Measurements from ENCODE around the gene WIZ. TPM values are rescaled to one million over a fixed set of nuclear protein-coding genes. Genes with fewer than 3 reads are reported as not detected.

WIZ gene
- total and polyA plus RNA-seq, 9 of the 15 experiments (the other 6 are each of a cell fraction or from before 2014, with no cell fraction given): 0.06 to 37.5 (median 4.8) TPM

- TF ChIP-seq HINFP (tag; conservative IDR thresholded peaks at IDR 0.05; ENCODE audit: low read depth) (no peak), POLR2AphosphoS5 (IDR thresholded peaks at IDR 0.05; ENCODE audit: control insufficient read depth, insufficient read depth, low read depth, low read length) (peak; percentile 45; the same call in 1 of the 2 replicates), MAZ (CRISPR knock-in tag; conservative IDR thresholded peaks at IDR 0.05 in 1 of 2, IDR thresholded peaks at IDR 0.05 in 1 of 2) (peak; percentile 97 to 98), PHF8 (IDR thresholded peaks at IDR 0.05; ENCODE audit: borderline replicate concordance, low read length) (peak; percentile 80), HCFC1 (IDR thresholded peaks at IDR 0.05; ENCODE audit: low read depth, low read length) (peak; percentile 83), REST (IDR thresholded peaks at IDR 0.05; ENCODE audit: borderline replicate concordance) (peak; percentile 99), REST (CRISPR knock-in tag; IDR thresholded peaks at IDR 0.05; ENCODE audit: low read depth) (no peak), PKNOX1 (IDR thresholded peaks at IDR 0.05) (0 out of 2 replicates have a peak, but pooled peaks have one; percentile 6), CBX1 (IDR thresholded peaks at IDR 0.05; ENCODE audit: low read depth) (peak; percentile 63; the same call in 1 of the 2 replicates), MXD1 (CRISPR knock-in tag; IDR thresholded peaks at IDR 0.05; ENCODE audit: borderline replicate concordance, poor library complexity, severe bottlenecking) (peak; percentile 75)
Measured at GRCh38 chr19:15432629-15433518, 16.9 kb downstream of the WIZ start (continued).

Data from K562 (cell line).